DOHH2 (cell line): ENCODE measurements around the gene TPCN1.

Source experiments
- EZH2phosphoT487 ChIP-seq: fragments of 200-600 bp; sonication (generic); IDR thresholded peaks from 2 replicates; pipeline ENCODE4 v1.6.1; 2017; ENCODE audit warnings: borderline replicate concordance, mild to moderate bottlenecking, antibody characterized with exemption, low read length, moderate library complexity, mixed read lengths
- TF ChIP-seq, protein P1 (sequence below): fragments of 200-600 bp; sonication (generic); IDR thresholded peaks from one replicate; pipeline ENCODE4 v1.5.1; 2014; ENCODE audit warnings: antibody characterized with exemption, mild to moderate bottlenecking, low read depth, low read length; ENCODE audit not compliant: poor library complexity, severe bottlenecking

DNA sequence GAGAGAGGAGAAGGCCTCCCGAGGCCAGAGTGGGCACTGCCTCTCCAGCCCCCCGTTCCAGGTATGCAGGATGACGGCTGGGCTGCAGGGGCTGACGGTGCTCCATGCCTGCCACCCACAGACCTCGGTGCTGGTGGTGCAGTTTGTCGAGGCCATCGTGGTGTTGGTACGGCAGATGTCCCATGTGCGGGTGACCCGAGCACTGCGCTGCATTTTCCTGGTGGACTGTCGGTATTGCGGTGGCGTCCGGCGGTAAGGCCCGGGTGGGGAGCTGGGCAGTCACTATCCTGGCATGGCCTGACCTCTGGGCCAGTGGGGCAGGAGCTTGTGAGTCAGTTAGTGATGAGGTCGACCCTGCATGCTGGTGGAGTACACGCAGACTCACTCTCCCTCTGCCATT, 47.4 kb downstream of the TPCN1 start:
- TF ChIP-seq, protein P1, sequence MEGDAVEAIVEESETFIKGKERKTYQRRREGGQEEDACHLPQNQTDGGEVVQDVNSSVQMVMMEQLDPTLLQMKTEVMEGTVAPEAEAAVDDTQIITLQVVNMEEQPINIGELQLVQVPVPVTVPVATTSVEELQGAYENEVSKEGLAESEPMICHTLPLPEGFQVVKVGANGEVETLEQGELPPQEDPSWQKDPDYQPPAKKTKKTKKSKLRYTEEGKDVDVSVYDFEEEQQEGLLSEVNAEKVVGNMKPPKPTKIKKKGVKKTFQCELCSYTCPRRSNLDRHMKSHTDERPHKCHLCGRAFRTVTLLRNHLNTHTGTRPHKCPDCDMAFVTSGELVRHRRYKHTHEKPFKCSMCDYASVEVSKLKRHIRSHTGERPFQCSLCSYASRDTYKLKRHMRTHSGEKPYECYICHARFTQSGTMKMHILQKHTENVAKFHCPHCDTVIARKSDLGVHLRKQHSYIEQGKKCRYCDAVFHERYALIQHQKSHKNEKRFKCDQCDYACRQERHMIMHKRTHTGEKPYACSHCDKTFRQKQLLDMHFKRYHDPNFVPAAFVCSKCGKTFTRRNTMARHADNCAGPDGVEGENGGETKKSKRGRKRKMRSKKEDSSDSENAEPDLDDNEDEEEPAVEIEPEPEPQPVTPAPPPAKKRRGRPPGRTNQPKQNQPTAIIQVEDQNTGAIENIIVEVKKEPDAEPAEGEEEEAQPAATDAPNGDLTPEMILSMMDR = no peak
- no peak for TF ChIP-seq EZH2phosphoT487
